ENCODE results near the gene RPL38.

DNA sequence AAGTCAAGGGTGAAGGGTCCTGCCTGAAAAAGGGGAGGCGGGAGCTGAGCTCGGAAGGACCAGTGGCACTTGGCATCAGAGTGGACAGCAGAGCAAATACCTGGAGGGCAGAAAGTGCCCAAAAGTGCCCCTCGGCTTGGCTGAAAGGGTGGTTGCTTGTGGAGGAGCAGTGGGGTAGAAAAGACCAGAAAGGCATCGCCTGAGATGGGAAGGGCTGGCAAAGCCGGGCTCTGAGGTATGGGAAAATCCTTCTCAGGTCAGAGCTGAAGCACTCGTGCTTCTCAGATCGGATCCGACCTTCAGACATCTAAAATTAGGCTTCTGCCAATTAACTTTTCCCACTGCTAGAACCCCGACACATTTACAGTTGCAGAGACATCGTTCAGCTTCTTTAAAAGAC lies 1.5 kb upstream of the RPL38 start:
- TF ChIP-seq, protein P1, sequence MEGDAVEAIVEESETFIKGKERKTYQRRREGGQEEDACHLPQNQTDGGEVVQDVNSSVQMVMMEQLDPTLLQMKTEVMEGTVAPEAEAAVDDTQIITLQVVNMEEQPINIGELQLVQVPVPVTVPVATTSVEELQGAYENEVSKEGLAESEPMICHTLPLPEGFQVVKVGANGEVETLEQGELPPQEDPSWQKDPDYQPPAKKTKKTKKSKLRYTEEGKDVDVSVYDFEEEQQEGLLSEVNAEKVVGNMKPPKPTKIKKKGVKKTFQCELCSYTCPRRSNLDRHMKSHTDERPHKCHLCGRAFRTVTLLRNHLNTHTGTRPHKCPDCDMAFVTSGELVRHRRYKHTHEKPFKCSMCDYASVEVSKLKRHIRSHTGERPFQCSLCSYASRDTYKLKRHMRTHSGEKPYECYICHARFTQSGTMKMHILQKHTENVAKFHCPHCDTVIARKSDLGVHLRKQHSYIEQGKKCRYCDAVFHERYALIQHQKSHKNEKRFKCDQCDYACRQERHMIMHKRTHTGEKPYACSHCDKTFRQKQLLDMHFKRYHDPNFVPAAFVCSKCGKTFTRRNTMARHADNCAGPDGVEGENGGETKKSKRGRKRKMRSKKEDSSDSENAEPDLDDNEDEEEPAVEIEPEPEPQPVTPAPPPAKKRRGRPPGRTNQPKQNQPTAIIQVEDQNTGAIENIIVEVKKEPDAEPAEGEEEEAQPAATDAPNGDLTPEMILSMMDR (IDR thresholded peaks at IDR 0.05; ENCODE audit: borderline replicate concordance, extremely low read depth, low read length, poor library complexity, severe bottlenecking): no peak
- no peak for TF ChIP-seq EZH2 (IDR thresholded peaks at IDR 0.05; ENCODE audit: borderline replicate concordance, low read depth, low read length, severe bottlenecking)
